Right cardiac atrium (tissue), 5 donors: Measurements from ENCODE around the gene RSF1. TPM values are rescaled to one million over a fixed set of nuclear protein-coding genes. Genes with fewer than 3 reads are reported as not detected.

ENCODE experiments used
- polyA plus RNA-seq: library from polyadenylated mRNA; stranded (reverse); fragments of 200-250 nt; gene quantifications from one replicate; pipeline ENCODE4 v1.2.3, GENCODE V29; 2013
- total RNA-seq, 4 donors: library from RNA; stranded (reverse); fragmentation: NEBNext Ultra II Directional; extraction: Animal tissue kit (Norgen Biotek cat#: 25700); gene quantifications; one replicate each; pipeline ENCODE4 v1.2.1, GENCODE V29; 2021
- donor health status: healthy with polysubstance abuse.
- donor health status: DM: no; HTN: yes; CAD: no.
- donor health status: DM: no; HTN: no; CAD: no.
- donor health status: DM: no; HTN: yes; CAD: no; lungs with severe emphysema.
- donor health status: DM: yes; HTN: yes; CAD: no.

RSF1 gene
- total and polyA plus RNA-seq, 5 donors = 11.0 to 53.1 (median 46.0) TPM

Other genes starting within 250 kb of the RSF1 start
- gene AQP11, start 230.8 kb downstream of the RSF1 start, total RNA-seq = 1 to 10 TPM in 3 of 4 donors, under 1 TPM in 1; 0.64 to 1.6 (median 1.3) TPM
- 0.81 TPM for gene AQP11, start 230.8 kb downstream of the RSF1 start, polyA plus RNA-seq
- gene CLNS1A, start 182.9 kb downstream of the RSF1 start, total RNA-seq = 10 to 100 TPM; 71.5 to 84.7 (median 73.5) TPM
- 69.4 TPM for gene CLNS1A, start 182.9 kb downstream of the RSF1 start, polyA plus RNA-seq
- 100 to 1,000 TPM in 1 of 4 donors, 10 to 100 TPM in 3; 67.4 to 114 (median 86.7) TPM for gene AAMDC, start 422 bp upstream of the RSF1 start, total RNA-seq
- gene AAMDC, start 422 bp upstream of the RSF1 start, polyA plus RNA-seq = 237 TPM
- 10 to 100 TPM; 14.1 to 15.3 (median 14.9) TPM for gene INTS4, start 173.9 kb upstream of the RSF1 start, total RNA-seq
- gene INTS4, start 173.9 kb upstream of the RSF1 start, polyA plus RNA-seq = 9.3 TPM
- under 1 TPM in 3 of 4 donors, not detected in 1; 0.43 to 0.56 (median 0.45) TPM for gene KCTD14, start 202.6 kb upstream of the RSF1 start, total RNA-seq
- gene KCTD14, start 202.6 kb upstream of the RSF1 start, polyA plus RNA-seq = 0.36 TPM
- 1 to 10 TPM in 2 of 4 donors, under 1 TPM in 1, not detected in 1; 0.66 to 7.3 (median 1.4) TPM for gene THRSP, start 243.1 kb upstream of the RSF1 start, total RNA-seq
- gene THRSP, start 243.1 kb upstream of the RSF1 start, polyA plus RNA-seq = 80.3 TPM